Measurements from ENCODE around the gene LANCL2.
"Not testable (repeated sequence)": the region's sequence is repeated elsewhere in the genome, so short reads cannot be mapped to it uniquely, and the experiment has no call there.

Gene LANCL2

DNA sequence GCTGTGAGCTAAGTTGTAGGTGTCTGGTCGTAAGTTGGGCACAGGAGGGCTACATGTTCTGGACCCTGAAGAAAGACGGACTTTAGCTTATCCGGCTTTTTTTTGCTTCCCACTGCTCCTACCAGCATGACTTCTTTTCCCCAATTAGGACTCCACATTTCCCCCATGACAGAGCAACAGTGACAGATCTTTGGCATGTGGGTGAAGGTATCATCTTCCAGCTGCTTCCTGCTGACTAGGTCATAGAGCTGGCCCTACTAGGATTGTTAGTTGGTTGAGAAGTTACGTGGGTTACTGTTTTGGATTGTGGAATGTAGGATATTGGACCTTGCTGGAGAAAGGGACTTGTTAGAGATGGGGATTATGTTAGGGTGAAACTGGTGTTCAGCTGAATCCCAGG is 21.4 kb downstream of the LANCL2 start:
- DNase-seq (ENCODE audit: low spot score) = no peak
- TF ChIP-seq, protein P1, sequence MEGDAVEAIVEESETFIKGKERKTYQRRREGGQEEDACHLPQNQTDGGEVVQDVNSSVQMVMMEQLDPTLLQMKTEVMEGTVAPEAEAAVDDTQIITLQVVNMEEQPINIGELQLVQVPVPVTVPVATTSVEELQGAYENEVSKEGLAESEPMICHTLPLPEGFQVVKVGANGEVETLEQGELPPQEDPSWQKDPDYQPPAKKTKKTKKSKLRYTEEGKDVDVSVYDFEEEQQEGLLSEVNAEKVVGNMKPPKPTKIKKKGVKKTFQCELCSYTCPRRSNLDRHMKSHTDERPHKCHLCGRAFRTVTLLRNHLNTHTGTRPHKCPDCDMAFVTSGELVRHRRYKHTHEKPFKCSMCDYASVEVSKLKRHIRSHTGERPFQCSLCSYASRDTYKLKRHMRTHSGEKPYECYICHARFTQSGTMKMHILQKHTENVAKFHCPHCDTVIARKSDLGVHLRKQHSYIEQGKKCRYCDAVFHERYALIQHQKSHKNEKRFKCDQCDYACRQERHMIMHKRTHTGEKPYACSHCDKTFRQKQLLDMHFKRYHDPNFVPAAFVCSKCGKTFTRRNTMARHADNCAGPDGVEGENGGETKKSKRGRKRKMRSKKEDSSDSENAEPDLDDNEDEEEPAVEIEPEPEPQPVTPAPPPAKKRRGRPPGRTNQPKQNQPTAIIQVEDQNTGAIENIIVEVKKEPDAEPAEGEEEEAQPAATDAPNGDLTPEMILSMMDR (IDR thresholded peaks at IDR 0.05; ENCODE audit: extremely low read depth, missing control alignments) = no peak

DNA sequence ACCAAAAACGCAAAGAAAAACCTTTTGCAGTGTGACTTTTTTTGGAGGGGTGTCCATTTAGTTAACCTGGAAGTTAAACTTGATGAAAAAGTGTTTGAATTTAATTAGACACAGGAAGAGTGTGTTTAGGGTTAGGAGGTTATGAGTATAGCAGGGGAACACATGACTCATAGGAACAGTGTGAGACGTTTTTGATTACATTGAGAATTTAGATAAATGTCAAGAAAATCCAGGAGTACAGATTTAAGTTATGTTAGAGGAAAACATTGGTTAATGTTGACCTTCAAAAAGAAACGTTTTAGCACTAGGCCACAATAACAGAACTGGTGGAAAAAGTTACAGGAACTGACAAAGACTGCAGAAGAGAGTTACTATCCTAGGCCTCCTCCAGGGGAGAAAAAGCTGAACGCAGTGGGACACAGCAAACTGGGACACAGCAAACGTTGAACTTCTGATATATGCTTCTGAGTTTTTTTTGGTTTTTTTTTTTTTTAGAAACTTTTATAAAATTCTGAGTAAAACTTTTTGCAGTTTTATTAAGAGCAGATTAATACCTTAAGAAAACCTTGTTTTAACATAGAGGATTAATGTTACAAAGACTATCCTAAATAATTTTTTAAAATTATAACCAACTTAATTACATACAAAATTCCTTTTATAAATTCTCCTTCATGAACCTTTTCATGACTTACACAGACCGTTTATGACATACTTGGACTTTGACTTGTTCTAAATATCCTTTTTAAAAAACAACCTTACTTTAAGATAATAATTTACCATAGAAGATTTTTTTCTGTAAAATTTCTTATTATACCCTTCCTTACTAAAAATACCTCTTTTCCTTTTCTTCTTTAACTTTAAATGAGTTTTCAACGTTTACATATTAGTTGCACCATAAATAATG is 22.2 kb downstream of the LANCL2 start:
- TF ChIP-seq, protein P1 (IDR thresholded peaks at IDR 0.05; ENCODE audit: extremely low read depth, missing control alignments) = no peak
- DNase-seq (ENCODE audit: low spot score) = no peak

DNA sequence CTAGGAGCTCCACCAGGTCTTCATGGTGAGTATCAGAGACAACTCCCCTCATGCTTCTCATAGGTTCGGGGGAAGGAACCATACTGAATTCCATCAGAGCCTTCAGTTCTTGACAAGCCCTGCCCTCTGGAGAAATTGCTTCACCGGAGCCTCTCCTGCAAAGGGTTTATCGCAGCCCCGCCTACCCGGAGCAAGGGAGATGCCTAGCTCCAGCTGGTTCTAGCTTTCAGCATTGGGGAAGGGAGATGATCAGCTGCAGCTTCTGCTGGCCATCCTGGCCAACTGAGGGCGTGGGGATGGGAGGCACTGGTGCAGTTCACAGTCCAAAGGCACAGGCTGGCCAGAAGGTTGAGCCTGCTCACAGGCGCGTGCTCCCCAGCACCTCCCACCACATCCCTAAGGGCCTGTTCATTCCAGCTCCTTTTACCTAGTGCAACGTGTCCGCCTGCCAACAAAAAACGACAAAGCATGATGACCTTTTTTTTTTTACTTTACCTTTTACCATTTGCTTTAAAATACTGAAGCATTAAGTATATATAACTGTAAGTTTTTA is 31.2 kb downstream of the LANCL2 start:
- no peak for DNase-seq (ENCODE audit: low spot score)
- TF ChIP-seq, protein P1 (IDR thresholded peaks at IDR 0.05; ENCODE audit: extremely low read depth, missing control alignments) = no peak

DNA sequence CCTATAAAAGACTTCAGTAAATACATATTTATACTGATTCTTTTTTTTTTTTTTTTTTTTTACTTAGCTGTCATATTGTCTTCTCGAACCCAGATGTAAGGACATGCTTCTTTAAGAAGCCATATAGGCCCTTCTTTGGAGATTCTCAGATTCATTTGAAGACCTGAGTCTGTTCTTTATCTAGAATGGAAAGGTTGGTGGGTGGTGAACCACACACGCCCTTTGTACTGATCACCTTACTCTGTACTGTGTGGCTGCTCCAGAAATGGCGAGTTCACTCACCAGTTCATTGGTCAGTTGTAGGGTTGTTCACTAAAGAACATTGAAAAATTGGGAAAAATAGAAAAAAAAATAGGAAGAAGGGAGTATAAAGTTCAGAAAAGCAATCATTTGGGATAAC is 32.5 kb downstream of the LANCL2 start:
- no peak for DNase-seq (ENCODE audit: low spot score)
- TF ChIP-seq, protein P1 (IDR thresholded peaks at IDR 0.05; ENCODE audit: extremely low read depth, missing control alignments) = no peak

DNA sequence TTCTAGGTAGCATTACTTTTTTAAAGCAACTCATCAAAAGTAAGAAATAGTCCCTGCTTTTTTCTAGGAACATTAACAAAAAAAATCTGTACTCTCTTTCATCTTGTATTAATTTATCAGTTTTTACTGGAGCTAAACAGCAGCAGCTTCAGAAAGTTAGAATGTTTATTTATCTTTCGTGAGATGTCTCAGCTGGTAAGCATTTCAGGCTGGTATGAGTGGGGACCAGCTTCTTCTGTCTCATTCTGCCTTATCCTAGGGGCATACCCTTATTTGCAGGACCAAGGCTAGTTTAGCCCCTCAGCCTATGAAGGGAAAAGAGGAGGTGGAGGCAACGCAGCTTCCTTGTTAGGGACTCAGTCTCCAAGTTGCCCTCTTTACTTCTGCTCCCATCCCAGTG is 35.1 kb downstream of the LANCL2 start:
- DNase-seq (ENCODE audit: low spot score) = no peak

DNA sequence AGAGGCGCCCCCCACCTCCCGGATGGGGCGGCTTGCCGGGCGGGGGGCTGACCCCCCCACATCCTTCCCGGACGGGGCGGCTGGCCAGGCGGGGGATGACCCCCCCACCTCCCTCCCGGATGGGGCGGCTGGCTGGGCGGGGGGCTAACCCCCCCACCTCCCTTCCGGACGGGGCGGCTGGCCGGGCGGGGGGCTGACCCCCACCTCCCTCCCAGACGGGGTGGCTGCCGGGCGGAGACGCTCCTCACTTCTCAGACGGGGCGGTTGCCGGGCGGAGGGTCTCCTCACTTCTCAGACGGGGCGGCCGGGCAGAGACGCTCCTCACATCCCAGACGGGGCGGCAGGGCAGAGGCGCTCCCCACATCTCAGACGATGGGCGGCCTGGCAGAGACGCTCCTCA is 37.4 kb downstream of the LANCL2 start:
- not testable (repeated sequence) for DNase-seq (ENCODE audit: low spot score)

More for the DNA sequence above, 35.1 kb downstream of the LANCL2 start:
- TF ChIP-seq, protein P1 (IDR thresholded peaks at IDR 0.05; ENCODE audit: extremely low read depth, missing control alignments) = no peak

DNA sequence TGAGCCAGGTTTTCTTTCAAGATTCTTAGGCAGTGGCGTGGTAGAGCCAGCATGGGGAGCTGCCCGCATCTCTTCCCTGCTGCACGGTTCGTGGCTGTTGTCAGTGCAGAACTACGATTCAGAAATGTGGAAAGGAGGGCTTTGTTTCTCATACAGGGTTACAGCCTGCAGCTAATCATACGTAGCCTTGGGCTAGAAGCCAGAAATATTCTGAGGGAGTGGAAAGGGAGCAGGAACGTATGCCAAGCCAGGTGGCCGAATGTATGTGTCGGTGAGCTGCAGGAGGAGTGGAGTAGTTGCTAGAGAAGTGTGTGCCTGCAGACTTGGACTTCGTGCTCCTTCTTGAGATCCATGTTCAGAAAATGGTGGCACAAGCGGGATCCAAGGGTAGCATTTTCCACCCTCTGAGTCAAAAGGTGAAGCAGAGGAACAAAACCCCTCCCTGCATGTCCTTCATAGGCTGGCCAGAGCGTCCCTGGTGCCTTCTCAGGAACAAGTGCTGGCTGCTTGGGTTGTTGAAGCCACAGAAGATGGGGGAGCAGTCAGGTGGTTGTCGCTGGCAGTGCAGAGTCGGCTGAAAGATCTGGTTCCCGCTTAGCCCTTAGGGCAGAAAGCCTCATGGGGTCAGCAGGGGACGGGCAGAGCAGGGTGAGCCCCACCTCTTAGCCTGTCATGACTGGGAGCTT is 40.9 kb downstream of the LANCL2 start:
- no peak for DNase-seq (ENCODE audit: low spot score)
- TF ChIP-seq, protein P1 (IDR thresholded peaks at IDR 0.05; ENCODE audit: extremely low read depth, missing control alignments) = no peak

All from GM20000 (cell line).